OCI-LY1 (cell line): ENCODE measurements around the gene FAM53B.

Experiments used
- H2AFZ ChIP-seq: fragments of 200-600 bp; sonication (generic), shearing (Covaris generic); 2 replicates; pipeline ENCODE4 v1.6.0; 2014; ENCODE audit warnings: antibody characterized with exemption, mild to moderate bottlenecking, low read length
- H3F3A ChIP-seq: fragments of 200-600 bp; sonication (generic), shearing (Covaris generic); 2 replicates; pipeline ENCODE4 v1.6.0; 2014; ENCODE audit warnings: mild to moderate bottlenecking, antibody characterized with exemption, low read length, moderate library complexity; ENCODE audit not compliant: insufficient read depth
- H3K27ac ChIP-seq: fragments of 200-600 bp; sonication (generic); 2 replicates; pipeline ENCODE4 v1.5.1; 2014; ENCODE audit warnings: low read length, mixed run types, mild to moderate bottlenecking, low read depth; ENCODE audit not compliant: poor library complexity, severe bottlenecking
- H3K27me3 ChIP-seq: fragments of 200-600 bp; sonication (generic); 2 replicates; pipeline ENCODE4 v1.6.0; 2014; ENCODE audit warnings: antibody characterized with exemption, mild to moderate bottlenecking, low read length, moderate library complexity; ENCODE audit not compliant: insufficient read depth
- H3K36me3 ChIP-seq: fragments of 200-600 bp; sonication (generic); 2 replicates; pipeline ENCODE4 v1.6.1; 2014; ENCODE audit warnings: mild to moderate bottlenecking, antibody characterized with exemption, low read length, moderate library complexity, mixed read lengths; ENCODE audit not compliant: insufficient read depth
- H3K4me1 ChIP-seq: fragments of 200-600 bp; sonication (generic); 2 replicates; pipeline ENCODE4 v1.5.1; 2014; ENCODE audit warnings: mild to moderate bottlenecking, low read length, moderate library complexity; ENCODE audit not compliant: insufficient read depth, severe bottlenecking
- H3K4me2 ChIP-seq: fragments of 200-600 bp; sonication (generic), shearing (Covaris generic); 2 replicates; pipeline ENCODE4 v1.6.1; 2014; ENCODE audit warnings: low read length
- H3K4me3 ChIP-seq: fragments of 200-600 bp; sonication (generic); 2 replicates; pipeline ENCODE4 v1.5.1; 2014; ENCODE audit warnings: low read length, low read depth, mild to moderate bottlenecking, mixed read lengths; ENCODE audit not compliant: poor library complexity, severe bottlenecking
- H3K79me2 ChIP-seq: fragments of 200-600 bp; shearing (Covaris generic); 2 replicates; pipeline ENCODE4 v1.6.1; 2016; ENCODE audit warnings: mixed run types, low read length, mixed read lengths; ENCODE audit not compliant: insufficient read depth
- H3K9ac ChIP-seq: fragments of 200-600 bp; sonication (generic), shearing (Covaris generic); 2 replicates; pipeline ENCODE4 v1.6.1; 2014; ENCODE audit warnings: mild to moderate bottlenecking, low read length, mixed read lengths
- H3K9me2 ChIP-seq: fragments of 200-600 bp; sonication (generic), shearing (Covaris generic); 2 replicates; pipeline ENCODE4 v1.6.1; 2014; ENCODE audit warnings: low read depth, mild to moderate bottlenecking, low read length, mixed read lengths
- H3K9me3 ChIP-seq: fragments of 200-600 bp; shearing (Covaris generic); 2 replicates; pipeline ENCODE4 v1.6.1; 2014; ENCODE audit warnings: low read length, mixed read lengths
- H4K20me1 ChIP-seq: fragments of 200-600 bp; sonication (generic), shearing (Covaris generic); 2 replicates; pipeline ENCODE4 v1.6.0; 2016; ENCODE audit warnings: mild to moderate bottlenecking, low read length; ENCODE audit not compliant: insufficient read depth
- EZH2 ChIP-seq: fragments of 200-600 bp; sonication (generic), shearing (Covaris generic); IDR thresholded peaks from 2 replicates; pipeline ENCODE4 v1.8.0; 2017; ENCODE audit warnings: borderline replicate concordance, mixed run types, mild to moderate bottlenecking, antibody characterized with exemption, low read length, moderate library complexity, mixed read lengths
- TF ChIP-seq, protein P1 (sequence below): fragments of 200-600 bp; sonication (generic), shearing (Covaris generic); IDR thresholded peaks from 2 replicates; pipeline ENCODE4 v1.5.1; 2017; ENCODE audit warnings: mild to moderate bottlenecking, antibody characterized with exemption, low read length, moderate library complexity, mixed read lengths

Gene FAM53B

GRCh38 chr10:124622866-124623536 lies 121.2 kb downstream of the FAM53B start:
- no peaks in the 10 kb centered on the region for H3K79me2 ChIP-seq
- peaks cover 17% of the 10 kb centered on the region for H3K36me3 ChIP-seq
- peaks cover 100% of the 10 kb centered on the region for H3K4me1 ChIP-seq
- no peaks in the 10 kb centered on the region for H4K20me1 ChIP-seq
- no peaks in the 10 kb centered on the region for H3F3A ChIP-seq
- H3K27me3 ChIP-seq, result no peaks in the 10 kb centered on the region
- H3K27ac ChIP-seq, result peak overlapping the region; percentile 93
- peak overlapping the region; percentile 22; the same call in 1 of the 2 replicates for H3K4me2 ChIP-seq
- H2AFZ ChIP-seq, result no peak overlapping the region
- TF ChIP-seq, protein P1, sequence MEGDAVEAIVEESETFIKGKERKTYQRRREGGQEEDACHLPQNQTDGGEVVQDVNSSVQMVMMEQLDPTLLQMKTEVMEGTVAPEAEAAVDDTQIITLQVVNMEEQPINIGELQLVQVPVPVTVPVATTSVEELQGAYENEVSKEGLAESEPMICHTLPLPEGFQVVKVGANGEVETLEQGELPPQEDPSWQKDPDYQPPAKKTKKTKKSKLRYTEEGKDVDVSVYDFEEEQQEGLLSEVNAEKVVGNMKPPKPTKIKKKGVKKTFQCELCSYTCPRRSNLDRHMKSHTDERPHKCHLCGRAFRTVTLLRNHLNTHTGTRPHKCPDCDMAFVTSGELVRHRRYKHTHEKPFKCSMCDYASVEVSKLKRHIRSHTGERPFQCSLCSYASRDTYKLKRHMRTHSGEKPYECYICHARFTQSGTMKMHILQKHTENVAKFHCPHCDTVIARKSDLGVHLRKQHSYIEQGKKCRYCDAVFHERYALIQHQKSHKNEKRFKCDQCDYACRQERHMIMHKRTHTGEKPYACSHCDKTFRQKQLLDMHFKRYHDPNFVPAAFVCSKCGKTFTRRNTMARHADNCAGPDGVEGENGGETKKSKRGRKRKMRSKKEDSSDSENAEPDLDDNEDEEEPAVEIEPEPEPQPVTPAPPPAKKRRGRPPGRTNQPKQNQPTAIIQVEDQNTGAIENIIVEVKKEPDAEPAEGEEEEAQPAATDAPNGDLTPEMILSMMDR, result no peak
- TF ChIP-seq EZH2, result no peak
- no peaks in the 10 kb centered on the region for H3K9me2 ChIP-seq
- H3K9ac ChIP-seq, result peak overlapping the region; percentile 17; the same call in 1 of the 2 replicates
- H3K4me3 ChIP-seq, result no peak overlapping the region
- no peaks in the 10 kb centered on the region for H3K9me3 ChIP-seq

DNA sequence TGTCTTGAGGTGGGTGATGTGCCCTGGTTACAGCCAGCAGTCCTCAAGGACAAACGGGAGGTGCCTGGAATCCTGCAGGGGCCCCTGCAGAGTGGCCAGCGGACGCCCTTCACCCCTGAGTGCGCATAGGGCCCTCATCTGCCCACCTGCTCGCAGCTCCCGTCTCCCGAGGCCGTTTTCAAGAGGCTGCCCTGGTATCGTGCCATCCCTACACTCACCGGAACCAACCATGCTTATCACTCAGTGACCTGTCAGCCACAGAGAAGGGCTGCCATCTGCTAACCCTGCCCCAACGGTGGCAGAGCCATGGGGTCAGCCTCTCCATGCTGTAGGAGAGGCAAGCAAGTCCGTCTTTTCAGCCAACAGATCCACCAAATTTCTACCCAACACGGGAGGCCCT lies 122.0 kb downstream of the FAM53B start:
- Histone ChIP-seq H4K20me1 (no peaks in the 10 kb centered on the region), H3K79me2 (no peaks in the 10 kb centered on the region), H3K9ac (peak overlapping the region; percentile 17; the same call in 1 of the 2 replicates), H3K27me3 (no peaks in the 10 kb centered on the region), H3F3A (no peaks in the 10 kb centered on the region), H3K4me1 (peaks cover 100% of the 10 kb centered on the region), H3K27ac (peak overlapping the region; percentile 93), H3K9me3 (no peaks in the 10 kb centered on the region), H3K9me2 (no peaks in the 10 kb centered on the region), H3K36me3 (peaks cover 19% of the 10 kb centered on the region), H3K4me2 (peak overlapping the region; percentile 9; the same call in 1 of the 2 replicates), H2AFZ (no peak overlapping the region), H3K4me3 (no peak overlapping the region)
- TF ChIP-seq EZH2, result no peak
- TF ChIP-seq, protein P1, result no peak

DNA sequence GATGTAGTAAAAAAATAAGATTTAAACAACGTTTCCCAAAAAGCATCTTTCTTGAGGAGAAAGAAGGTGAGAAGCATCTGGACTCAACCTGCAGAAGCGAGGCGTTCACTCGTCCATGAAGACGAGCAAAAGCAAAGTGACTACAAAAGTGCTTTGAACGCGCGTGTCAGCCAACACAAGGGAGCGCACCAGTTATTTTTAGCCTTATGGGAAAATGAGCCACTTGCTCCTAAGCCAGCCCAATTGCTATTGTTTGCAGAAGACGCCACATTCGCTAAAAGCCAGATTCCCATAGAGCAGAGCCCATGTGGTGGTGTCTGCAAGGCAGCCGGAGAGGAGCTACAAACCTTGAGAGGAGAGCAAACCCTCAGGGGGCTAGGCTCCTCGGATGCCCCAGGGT lies 122.5 kb downstream of the FAM53B start:
- Histone ChIP-seq H4K20me1 (no peaks in the 10 kb centered on the region), H3K4me3 (no peak overlapping the region), H3K36me3 (peaks cover 20% of the 10 kb centered on the region), H3K4me2 (no peak overlapping the region; the same call in 1 of the 2 replicates), H3K27me3 (no peaks in the 10 kb centered on the region), H3K9ac (peak overlapping the region; percentile 17; the same call in 1 of the 2 replicates), H3K9me3 (no peaks in the 10 kb centered on the region), H3K79me2 (no peaks in the 10 kb centered on the region), H3K4me1 (peaks cover 100% of the 10 kb centered on the region), H2AFZ (no peak overlapping the region), H3K9me2 (no peaks in the 10 kb centered on the region), H3K27ac (peak overlapping the region; percentile 93), H3F3A (no peaks in the 10 kb centered on the region)
- TF ChIP-seq, protein P1, result no peak
- no peak for TF ChIP-seq EZH2
